Measurements from ENCODE around the gene HELZ.
"Not testable (repeated sequence)": the region's sequence is repeated elsewhere in the genome, so short reads cannot be mapped to it uniquely, and the experiment has no call there.

HELZ gene

GRCh38 chr17:67225316-67225715 lies 19.7 kb downstream of the HELZ start:
- no peak for DNase-seq (ENCODE audit: low read depth)

- no peak for DNase-seq (ENCODE audit: low read depth)
Measured at GRCh38 chr17:67224736-67225135, 20.3 kb downstream of the HELZ start.

- no peak for DNase-seq (ENCODE audit: low read depth)
Measured at GRCh38 chr17:67223924-67224323, 21.1 kb downstream of the HELZ start.

DNA sequence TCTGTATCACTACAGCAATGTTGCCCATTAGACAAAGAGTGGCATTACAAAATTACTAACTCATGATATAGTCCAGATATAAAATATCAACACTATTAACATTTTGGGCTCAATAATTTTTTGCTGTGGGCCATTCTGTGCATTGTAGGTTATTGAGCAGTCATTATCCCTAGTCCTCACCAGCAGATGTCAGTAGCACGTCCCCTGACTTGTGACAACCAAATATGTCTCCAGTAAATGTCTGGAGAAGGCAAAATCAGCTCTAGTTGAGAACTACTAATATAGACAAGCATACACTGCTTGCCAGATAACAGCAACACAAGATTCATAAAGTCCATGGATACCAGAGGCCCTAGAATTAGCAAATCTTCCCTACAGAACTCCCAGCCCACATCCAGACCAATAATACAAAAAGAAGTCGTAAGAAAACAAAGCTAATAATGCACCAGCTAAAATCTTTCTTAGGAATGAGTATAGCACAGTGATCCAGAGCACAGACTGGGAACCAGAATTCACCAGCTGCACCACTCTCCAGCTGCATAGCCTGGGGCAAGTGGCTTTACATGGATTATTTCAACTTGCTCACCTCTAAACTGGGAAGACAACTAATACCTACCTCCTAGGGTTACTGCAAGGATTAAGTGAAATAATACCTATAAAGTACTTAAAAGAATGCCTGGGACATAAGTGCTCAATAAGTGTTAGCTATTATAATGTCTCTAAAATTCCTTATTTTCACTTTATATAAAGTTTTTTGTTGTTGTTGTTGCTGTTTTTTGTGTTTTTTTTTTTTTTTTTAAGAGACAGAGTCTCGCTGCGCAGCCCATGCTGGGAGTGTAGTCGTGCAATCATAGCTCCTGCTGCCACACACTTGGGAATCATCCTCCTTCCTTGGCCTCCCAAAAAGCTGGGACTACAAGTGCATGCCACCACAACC lies 23.7 kb downstream of the HELZ start:
- DNase-seq (ENCODE audit: low read depth), result no peak

DNA sequence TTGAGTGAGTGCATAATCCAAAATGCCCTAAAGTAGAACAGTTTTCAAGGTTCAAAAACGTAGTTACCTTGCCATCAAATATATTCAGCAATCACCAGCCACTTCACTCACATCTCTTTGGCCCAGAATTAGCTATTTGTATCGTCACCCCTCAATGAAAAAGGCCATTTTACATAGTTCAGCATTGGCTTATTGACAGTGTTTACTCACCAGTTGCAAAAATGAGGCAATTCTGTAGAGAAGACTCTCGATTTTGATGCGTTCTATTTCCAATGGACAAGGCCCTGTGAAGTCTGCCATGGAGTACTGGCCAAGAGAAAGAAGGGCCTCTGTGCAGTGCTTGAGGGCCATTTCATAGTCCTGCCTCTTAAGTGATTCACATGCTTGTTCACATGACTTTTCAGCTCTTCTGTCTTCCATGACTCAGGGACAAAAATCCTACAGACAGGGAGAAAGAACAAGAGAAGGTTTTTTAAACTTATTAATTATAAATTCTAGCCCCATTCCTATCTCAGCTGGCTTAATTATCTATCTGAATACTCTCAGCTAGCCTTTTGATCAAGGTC lies 26.5 kb downstream of the HELZ start:
- DNase-seq (ENCODE audit: low read depth), result no peak

GRCh38 chr17:67217446-67217845 lies 27.6 kb downstream of the HELZ start:
- DNase-seq (ENCODE audit: low read depth), result no peak

DNA sequence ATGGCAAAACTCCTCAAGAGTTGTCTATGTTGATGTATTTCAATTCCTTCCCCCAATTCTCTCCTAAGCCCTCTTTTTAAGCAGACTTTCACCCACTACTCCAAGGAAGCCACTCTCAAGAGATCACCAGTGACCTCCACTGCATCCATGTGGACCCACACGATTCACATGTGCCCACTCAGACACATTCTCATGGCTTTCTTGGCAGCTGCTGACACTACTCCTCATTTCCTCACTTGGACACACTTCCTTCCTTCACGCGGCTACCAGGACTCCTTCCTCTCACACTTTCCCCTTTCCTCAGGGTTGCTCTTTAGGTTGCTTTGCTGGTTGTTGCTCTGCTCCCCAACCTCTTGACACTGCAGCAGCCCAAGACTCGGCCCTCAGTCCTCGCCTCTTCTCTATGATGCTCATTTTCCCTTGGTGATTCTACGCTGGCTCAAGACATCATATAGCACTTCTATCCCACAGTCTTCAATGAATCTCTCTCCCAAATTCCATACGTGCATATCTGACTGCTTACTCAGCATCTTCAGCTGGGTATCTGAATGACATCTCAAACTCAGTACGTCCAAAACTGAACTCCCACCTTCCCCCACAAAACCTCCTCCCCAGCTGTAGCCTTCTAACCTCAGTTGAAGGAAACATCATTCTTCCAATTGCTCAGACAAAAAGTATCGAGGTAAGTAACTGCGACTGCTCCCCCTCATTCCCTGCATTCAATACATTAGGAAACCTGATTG lies 28.2 kb downstream of the HELZ start:
- no peak for DNase-seq (ENCODE audit: low read depth)

- no peak for DNase-seq (ENCODE audit: low read depth)
Measured at GRCh38 chr17:67215991-67216421, 29.0 kb downstream of the HELZ start.

DNA sequence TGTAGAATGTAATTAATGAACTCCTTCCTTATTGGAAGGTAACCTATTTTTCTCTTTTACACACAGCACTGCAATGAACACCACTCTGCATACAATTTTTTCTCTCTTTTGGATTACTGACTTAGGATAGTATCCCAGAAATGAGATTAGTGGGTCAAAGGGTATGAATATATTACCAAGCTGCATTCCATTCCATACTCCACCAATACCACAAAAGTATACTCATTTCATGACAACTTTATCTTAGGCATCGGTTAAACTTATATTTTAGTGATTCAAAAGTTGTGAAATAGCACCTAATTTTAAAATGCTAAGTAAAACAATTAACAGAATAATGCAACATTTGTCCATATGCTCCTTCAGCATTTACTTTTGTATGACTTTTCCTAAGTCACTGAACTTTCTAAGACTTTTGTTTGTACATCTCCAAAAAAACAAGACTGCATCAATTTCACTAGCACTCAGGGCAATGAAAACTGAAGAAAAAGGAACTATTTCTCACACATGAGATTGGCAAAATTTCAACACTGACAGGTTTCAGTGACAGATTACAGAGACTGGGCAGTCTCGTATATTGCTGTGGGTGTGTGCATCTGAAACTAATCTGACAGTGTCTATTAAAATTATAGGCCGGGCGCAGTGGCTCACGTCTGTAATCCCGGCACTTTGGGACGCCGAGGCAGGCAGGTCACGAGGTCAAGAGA lies 32.1 kb downstream of the HELZ start:
- DNase-seq (ENCODE audit: low read depth), result no peak

- no peak for DNase-seq (ENCODE audit: low read depth)
Measured at GRCh38 chr17:67212231-67212630, 32.8 kb downstream of the HELZ start.

- DNase-seq (ENCODE audit: low read depth), result no peak
Measured at GRCh38 chr17:67211742-67212141, 33.3 kb downstream of the HELZ start.

DNA sequence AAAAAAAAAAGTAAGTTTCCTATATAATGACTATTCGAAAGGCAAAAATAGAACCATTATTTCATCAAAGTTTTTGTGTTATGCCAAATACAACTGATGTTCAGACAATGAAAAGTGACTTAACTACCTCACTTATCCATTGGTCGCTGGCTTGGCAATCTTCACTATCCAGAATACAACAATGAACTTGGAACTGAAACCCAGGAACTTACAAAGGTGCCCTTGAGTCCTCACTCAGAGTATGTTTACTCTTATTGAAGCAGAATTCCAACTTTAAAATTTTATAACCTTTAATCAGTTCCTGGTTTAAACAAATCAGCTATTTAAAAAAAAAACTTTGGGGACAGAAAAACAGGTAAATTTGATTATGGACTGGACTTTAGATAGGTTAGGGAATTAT lies 34.1 kb downstream of the HELZ start:
- no peak for DNase-seq (ENCODE audit: low read depth)

- no peak for DNase-seq (ENCODE audit: low read depth)
Measured at GRCh38 chr17:67208232-67208631, 36.8 kb downstream of the HELZ start.

DNA sequence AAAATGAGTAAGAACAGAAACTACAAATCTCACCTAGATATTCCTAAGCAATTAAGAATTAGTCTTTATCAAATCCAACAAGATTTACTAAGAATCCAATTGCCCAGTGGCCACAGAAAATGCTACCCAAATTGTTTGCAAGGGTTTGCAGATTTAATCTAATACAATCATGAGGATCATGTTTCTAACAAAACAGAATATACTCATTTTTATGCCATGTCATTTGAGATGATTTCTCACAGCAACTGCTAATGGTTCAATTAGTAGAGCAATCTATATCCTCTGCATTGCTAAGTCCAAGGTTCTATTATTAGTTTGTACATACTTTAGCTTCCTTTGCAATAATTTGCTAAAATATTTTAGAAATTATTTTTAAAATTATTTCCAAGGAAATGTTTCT lies 41.2 kb downstream of the HELZ start:
- no peak for DNase-seq (ENCODE audit: low read depth)

- DNase-seq (ENCODE audit: low read depth), result no peak
Measured at GRCh38 chr17:67202503-67202902, 42.5 kb downstream of the HELZ start.

- no peak for DNase-seq (ENCODE audit: low read depth)
Measured at GRCh38 chr17:67200727-67201301, 44.2 kb downstream of the HELZ start.

- no peak for DNase-seq (ENCODE audit: low read depth)
Measured at GRCh38 chr17:67198131-67198530, 46.9 kb downstream of the HELZ start.

GRCh38 chr17:67197023-67197422 lies 48.0 kb downstream of the HELZ start:
- not testable (repeated sequence) for DNase-seq (ENCODE audit: low read depth)

DNA sequence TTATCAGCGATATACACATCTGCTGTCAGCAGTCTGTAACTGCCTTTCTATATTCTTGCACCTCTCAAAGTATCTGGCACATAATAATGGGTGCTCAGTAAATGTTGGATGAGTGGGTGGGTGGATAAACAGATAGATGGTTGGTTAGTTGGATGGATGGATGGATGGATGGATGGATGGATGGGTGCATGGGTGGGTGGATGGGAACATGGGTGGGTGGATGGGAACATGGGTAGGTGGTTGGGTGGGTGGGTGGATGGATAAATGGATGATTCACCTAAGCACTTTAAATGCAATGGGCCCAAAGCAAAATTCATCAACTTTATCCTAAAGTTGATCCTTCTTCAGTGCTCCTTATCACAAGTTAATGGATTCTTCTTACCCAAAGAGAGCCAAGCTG lies 48.6 kb downstream of the HELZ start:
- DNase-seq (ENCODE audit: low read depth), result no peak

DNA sequence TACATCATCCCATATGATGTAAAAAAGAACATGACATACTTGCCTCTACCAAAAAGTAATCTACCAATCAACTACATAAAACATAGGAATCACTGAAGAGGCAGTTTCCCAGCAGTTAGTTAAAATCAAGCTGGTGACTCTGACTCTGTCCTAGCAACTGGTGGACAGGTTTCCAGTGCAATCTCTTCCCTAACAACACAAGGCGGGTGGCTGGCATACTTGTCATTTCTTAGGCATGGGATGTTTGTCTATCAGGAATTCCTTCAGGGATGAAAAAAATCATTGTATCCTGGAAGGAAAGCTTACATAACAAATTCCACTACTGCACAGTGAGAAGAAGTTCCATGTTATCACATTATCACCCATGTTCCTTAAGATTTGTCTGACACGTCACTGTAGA lies 50.9 kb downstream of the HELZ start:
- no peak for DNase-seq (ENCODE audit: low read depth)

GRCh38 chr17:67187927-67188326 lies 57.1 kb downstream of the HELZ start:
- DNase-seq (ENCODE audit: low read depth), result no peak

DNA sequence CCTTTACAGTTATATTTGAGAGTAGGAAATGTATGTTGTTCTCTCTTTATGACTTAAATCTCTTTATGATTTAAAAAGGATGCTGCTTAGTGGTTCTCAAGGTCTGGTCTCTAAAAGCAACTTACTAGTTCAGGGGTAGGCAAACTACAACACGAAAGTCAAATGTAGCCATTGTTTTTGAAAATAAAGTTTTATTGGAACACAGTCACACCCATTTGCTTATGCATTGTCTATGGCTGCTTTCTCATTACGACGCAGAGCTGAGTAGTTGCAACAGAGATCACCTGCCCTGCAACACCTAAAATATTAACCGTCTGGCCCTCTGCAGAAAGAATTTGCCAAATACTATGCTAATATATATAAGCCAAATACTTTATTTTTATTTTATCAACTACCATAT lies 58.2 kb downstream of the HELZ start:
- no peak for DNase-seq (ENCODE audit: low read depth)

Measured in T-helper 22 cell (primary cell).